Measurements from ENCODE around the gene ETHE1. TPM values are rescaled to one million over a fixed set of nuclear protein-coding genes. Genes with fewer than 3 reads are reported as not detected.

The ETHE1 gene
- total RNA-seq, 2 donors from 2014 or later: 32.8 to 122 TPM

- DNase-seq (ENCODE audit: low spot score): no peak
- H3K4me1 ChIP-seq (replicated peaks): no peaks in the 10 kb centered on the region
- peaks cover 5 to 8% of the 10 kb centered on the region in 2 donors for H3K36me3 ChIP-seq
- no peaks in the 10 kb centered on the region for H3K27me3 ChIP-seq (replicated peaks; ENCODE audit: insufficient read depth)
- H3K27ac ChIP-seq: no peak overlapping the region
- TF ChIP-seq POLR2AphosphoS5 (IDR thresholded peaks at IDR 0.05) (no peak), POLR2A (IDR thresholded peaks at IDR 0.05) (no peak)
- TF ChIP-seq, protein P1, sequence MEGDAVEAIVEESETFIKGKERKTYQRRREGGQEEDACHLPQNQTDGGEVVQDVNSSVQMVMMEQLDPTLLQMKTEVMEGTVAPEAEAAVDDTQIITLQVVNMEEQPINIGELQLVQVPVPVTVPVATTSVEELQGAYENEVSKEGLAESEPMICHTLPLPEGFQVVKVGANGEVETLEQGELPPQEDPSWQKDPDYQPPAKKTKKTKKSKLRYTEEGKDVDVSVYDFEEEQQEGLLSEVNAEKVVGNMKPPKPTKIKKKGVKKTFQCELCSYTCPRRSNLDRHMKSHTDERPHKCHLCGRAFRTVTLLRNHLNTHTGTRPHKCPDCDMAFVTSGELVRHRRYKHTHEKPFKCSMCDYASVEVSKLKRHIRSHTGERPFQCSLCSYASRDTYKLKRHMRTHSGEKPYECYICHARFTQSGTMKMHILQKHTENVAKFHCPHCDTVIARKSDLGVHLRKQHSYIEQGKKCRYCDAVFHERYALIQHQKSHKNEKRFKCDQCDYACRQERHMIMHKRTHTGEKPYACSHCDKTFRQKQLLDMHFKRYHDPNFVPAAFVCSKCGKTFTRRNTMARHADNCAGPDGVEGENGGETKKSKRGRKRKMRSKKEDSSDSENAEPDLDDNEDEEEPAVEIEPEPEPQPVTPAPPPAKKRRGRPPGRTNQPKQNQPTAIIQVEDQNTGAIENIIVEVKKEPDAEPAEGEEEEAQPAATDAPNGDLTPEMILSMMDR (IDR thresholded peaks at IDR 0.05): no peak
- intact Hi-C loops (cut with DNase I): no loop called here
- no peak overlapping the region for H3K4me3 ChIP-seq
- H3K9me3 ChIP-seq: no peaks in the 10 kb centered on the region
- 96% methylated on average over 3 of the region's 3 CpGs for WGBS
Observed at GRCh38 chr19:43540381-43540780, 13.4 kb upstream of the ETHE1 start.

DNA sequence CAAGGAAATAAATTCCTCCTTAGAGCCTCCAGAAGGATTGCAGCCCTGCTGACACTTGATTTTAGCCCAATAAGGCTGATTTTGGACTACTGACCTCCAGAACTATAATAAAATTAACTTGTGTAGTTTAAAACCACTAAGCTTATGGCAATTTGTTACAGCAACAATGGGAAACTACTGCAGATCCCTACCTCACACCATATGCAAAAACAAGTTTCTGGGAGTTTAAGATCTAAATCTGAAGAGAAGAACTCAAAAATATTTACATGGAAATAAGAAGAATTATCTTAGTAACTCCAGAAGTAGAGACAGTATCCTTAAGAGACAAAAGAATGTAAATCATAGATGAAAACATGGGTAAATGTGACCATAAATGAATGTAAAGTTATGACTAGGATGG lies 11.9 kb upstream of the ETHE1 start:
- intact Hi-C loops (cut with DNase I): loop anchor here (5.0 to 10.0 kb wide), 3 partner anchors 38 to 216 kb away; partner anchors contain the start of genes PINLYP, SMG9 and XRCC1

DNA sequence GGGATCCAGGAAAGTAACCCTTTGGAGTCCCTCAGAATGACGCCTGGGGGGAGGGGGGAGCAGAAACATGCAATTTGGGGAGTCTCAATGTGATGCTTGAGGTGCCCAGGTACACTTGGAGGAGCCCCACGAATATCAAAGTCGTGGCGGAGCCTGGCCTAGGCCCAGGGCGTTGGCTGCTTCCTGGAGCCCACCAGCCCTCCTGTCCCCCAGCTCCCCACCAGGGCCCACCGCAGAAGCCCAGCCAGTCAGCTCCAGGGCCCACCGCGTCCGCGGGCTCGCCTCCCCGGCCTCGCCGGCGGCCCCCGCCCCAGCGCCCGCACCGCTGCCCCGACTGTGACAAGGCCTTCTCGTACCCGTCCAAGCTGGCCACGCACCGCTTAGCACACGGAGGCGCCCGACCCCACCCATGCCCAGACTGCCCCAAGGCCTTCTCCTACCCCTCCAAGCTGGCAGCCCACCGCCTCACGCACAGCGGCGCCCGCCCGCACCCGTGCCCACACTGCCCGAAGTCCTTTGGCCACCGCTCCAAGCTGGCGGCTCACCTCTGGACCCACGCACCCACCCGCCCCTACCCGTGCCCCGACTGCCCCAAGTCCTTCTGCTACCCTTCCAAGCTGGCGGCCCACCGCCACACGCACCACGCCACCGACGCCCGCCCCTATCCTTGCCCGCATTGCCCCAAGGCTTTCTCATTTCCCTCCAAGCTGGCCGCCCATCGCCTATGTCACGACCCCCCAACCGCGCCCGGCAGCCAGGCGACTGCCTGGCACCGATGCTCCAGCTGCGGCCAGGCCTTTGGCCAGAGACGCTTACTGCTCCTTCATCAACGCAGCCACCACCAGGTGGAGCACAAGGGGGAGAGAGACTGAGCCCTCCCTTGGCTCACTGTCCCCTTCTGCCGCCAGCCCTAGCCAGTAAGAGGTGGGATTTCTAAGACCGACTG lies 8.1 kb upstream of the ETHE1 start:
- Histone ChIP-seq H3K27me3 (replicated peaks; ENCODE audit: insufficient read depth) (no peaks in the 10 kb centered on the region), H3K4me3 (no peak overlapping the region), H3K4me1 (replicated peaks) (peaks cover 2% of the 10 kb centered on the region), H3K36me3 (no peaks in the 10 kb centered on the region), H3K27ac (peak overlapping the region; percentile 88 to 93), H3K9me3 (no peaks in the 10 kb centered on the region)
- intact Hi-C loops (cut with DNase I): loop anchor here (2.0 to 10.0 kb wide), 4 partner anchors 42 to 220 kb away; partner anchors contain the start of genes PINLYP, SMG9 and XRCC1
- peak; percentile 43 for DNase-seq (ENCODE audit: low spot score)
- 63% methylated on average over 62 of the region's 62 CpGs for WGBS
- peak; percentile 16 for TF ChIP-seq POLR2AphosphoS5 (IDR thresholded peaks at IDR 0.05)
- TF ChIP-seq, protein P1 (IDR thresholded peaks at IDR 0.05): peak in 3 of 4 experiments; percentile 49 to 67 (median 64)
- TF ChIP-seq POLR2A (IDR thresholded peaks at IDR 0.05): no peak

More for the DNA sequence above, 11.9 kb upstream of the ETHE1 start:
- H3K27ac ChIP-seq: no peak overlapping the region
- TF ChIP-seq, protein P1 (IDR thresholded peaks at IDR 0.05): no peak
- TF ChIP-seq POLR2A (IDR thresholded peaks at IDR 0.05): no peak
- TF ChIP-seq POLR2AphosphoS5 (IDR thresholded peaks at IDR 0.05): no peak
- H3K9me3 ChIP-seq: no peaks in the 10 kb centered on the region
- no peak overlapping the region for H3K4me3 ChIP-seq
- H3K4me1 ChIP-seq (replicated peaks): no peaks in the 10 kb centered on the region
- H3K27me3 ChIP-seq (replicated peaks; ENCODE audit: insufficient read depth): no peaks in the 10 kb centered on the region
- H3K36me3 ChIP-seq: peaks cover 5% of the 10 kb centered on the region in 2 donors
- no peak for DNase-seq (ENCODE audit: low spot score)

DNA sequence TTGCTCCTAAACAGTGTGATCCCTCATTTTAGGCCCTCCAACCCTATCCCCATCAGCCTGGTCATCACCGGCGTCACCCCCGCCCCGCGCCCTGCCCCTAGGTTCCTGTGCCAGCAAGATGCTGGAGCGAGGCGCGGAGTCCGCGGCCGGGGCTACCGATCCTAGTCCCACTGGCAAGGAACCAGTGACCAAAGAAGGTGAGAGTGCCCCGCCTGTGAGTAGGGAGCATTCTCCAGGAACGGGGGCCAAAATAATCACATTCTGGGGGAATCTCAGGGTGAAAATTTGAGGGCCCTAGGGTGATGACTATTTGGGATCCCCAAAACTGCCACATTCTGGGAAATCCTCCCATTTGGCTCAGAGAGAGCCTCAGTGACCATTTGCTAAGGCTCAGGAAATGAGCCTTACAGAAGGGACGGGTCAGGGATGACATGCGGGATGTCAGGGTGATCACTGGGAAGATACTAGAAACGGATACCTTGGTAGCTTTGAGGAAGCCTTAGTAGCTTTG lies 7.4 kb upstream of the ETHE1 start:
- Histone ChIP-seq H3K36me3 (no peaks in the 10 kb centered on the region), H3K27me3 (replicated peaks; ENCODE audit: insufficient read depth) (no peaks in the 10 kb centered on the region)
- intact Hi-C loops (cut with DNase I): loop anchor here (2.0 to 10.0 kb wide), 2 partner anchors 60 to 220 kb away; partner anchors contain the start of gene SMG9

More for the DNA sequence above, 7.4 kb upstream of the ETHE1 start:
- Histone ChIP-seq H3K4me1 (replicated peaks) (peaks cover 2% of the 10 kb centered on the region), H3K9me3 (no peaks in the 10 kb centered on the region), H3K27ac (peak overlapping the region; percentile 88 to 93), H3K4me3 (peak overlapping the region in 1 of 2 donors; percentile 51)
- DNase-seq (ENCODE audit: low spot score): no peak
- WGBS: 8% methylated on average over 17 of the region's 17 CpGs
- no peak for TF ChIP-seq POLR2AphosphoS5 (IDR thresholded peaks at IDR 0.05)
- no peak for TF ChIP-seq POLR2A (IDR thresholded peaks at IDR 0.05)
- TF ChIP-seq, protein P1 (IDR thresholded peaks at IDR 0.05): no peak
